ENCODE measurements around the gene ZBTB7C.

DNA sequence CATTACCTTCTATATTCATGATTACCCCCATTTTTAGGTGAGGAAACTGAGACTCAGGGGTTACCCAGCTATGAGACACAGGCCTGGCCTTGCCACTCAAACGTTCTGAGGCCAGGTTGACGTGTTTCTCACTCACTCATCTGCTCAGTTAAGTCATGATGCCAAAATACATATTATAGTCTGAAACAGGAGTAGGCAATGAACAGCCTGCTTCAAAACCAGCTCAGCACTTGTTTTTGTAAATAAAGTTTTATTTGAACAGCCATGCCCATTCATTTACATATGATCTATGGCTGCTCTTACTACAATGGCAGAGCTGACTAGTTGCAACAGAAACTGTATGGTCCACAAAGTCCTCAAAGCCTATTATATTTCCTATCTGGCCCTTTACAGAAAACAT lies 404.6 kb downstream of the ZBTB7C start:
- TF ChIP-seq, protein P1, sequence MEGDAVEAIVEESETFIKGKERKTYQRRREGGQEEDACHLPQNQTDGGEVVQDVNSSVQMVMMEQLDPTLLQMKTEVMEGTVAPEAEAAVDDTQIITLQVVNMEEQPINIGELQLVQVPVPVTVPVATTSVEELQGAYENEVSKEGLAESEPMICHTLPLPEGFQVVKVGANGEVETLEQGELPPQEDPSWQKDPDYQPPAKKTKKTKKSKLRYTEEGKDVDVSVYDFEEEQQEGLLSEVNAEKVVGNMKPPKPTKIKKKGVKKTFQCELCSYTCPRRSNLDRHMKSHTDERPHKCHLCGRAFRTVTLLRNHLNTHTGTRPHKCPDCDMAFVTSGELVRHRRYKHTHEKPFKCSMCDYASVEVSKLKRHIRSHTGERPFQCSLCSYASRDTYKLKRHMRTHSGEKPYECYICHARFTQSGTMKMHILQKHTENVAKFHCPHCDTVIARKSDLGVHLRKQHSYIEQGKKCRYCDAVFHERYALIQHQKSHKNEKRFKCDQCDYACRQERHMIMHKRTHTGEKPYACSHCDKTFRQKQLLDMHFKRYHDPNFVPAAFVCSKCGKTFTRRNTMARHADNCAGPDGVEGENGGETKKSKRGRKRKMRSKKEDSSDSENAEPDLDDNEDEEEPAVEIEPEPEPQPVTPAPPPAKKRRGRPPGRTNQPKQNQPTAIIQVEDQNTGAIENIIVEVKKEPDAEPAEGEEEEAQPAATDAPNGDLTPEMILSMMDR (conservative IDR thresholded peaks at IDR 0.05; ENCODE audit: low read depth, low read length), result no peak
- no peak for TF ChIP-seq POLR2A (IDR thresholded peaks at IDR 0.05; ENCODE audit: low read depth, low read length)
- TF ChIP-seq MAZ (IDR thresholded peaks at IDR 0.05; ENCODE audit: borderline replicate concordance, low read depth, low read length), result no peak
- TF ChIP-seq MXI1 (IDR thresholded peaks at IDR 0.05; ENCODE audit: borderline replicate concordance, low read depth, low read length), result no peak
- TF ChIP-seq CEBPB (IDR thresholded peaks at IDR 0.05; ENCODE audit: low read depth, low read length), result no peak
- no peak for TF ChIP-seq RFX5 (IDR thresholded peaks at IDR 0.05; ENCODE audit: low read depth, low read length)
- no peak for TF ChIP-seq RCOR1 (IDR thresholded peaks at IDR 0.05; ENCODE audit: insufficient replicate concordance, low read length)
